MM.1S (cell line): ENCODE measurements around the gene ITPRIP.

Experiments used
- DNase-seq: peaks from one replicate; pipeline ENCODE4 v3.0.0-alpha.2; 2015
- H2AFZ ChIP-seq: fragments of 300-600 bp; sonication (generic); 2 replicates; pipeline ENCODE4 v1.6.0; 2016; ENCODE audit warnings: antibody characterized with exemption, low read length
- H3F3A ChIP-seq: fragments of 300-600 bp; sonication (generic); 2 replicates; pipeline ENCODE4 v1.6.1; 2016; ENCODE audit warnings: mild to moderate bottlenecking, antibody characterized with exemption, low read length, moderate library complexity, mixed read lengths; ENCODE audit not compliant: insufficient read depth
- H3K27ac ChIP-seq: fragments of 300-600 bp; sonication (generic); 2 replicates; pipeline ENCODE4 v1.5.1; 2016; ENCODE audit warnings: mild to moderate bottlenecking, low read length
- H3K27me3 ChIP-seq: fragments of 300-600 bp; sonication (generic); replicated peaks from 2 replicates; pipeline ENCODE4 v1.6.0; 2016; ENCODE audit warnings: low read length; ENCODE audit not compliant: insufficient read depth
- H3K36me3 ChIP-seq: fragments of 300-600 bp; sonication (generic); replicated peaks from 2 replicates; pipeline ENCODE4 v1.6.1; 2016; ENCODE audit warnings: mild to moderate bottlenecking, low read length, mixed read lengths; ENCODE audit not compliant: insufficient read depth
- H3K4me1 ChIP-seq: fragments of 300-600 bp; sonication (generic); 2 replicates; pipeline ENCODE4 v1.6.1; 2016; ENCODE audit warnings: low read length, mixed read lengths
- H3K4me2 ChIP-seq: fragments of 300-600 bp; sonication (generic); 2 replicates; pipeline ENCODE4 v1.6.0; 2016; ENCODE audit warnings: low read depth, low read length
- H3K4me3 ChIP-seq: fragments of 300-600 bp; sonication (generic); 2 replicates; pipeline ENCODE4 v1.5.1; 2016; ENCODE audit warnings: low read length, mixed read lengths
- H3K79me2 ChIP-seq: fragments of 300-600 bp; sonication (generic); 2 replicates; pipeline ENCODE4 v1.6.1; 2016; ENCODE audit warnings: mixed run types, low read length, mixed read lengths
- H3K9ac ChIP-seq: fragments of 300-600 bp; sonication (generic); 2 replicates; pipeline ENCODE4 v1.6.1; 2016; ENCODE audit warnings: low read length, mixed read lengths
- H3K9me2 ChIP-seq: fragments of 300-600 bp; sonication (generic); replicated peaks from 2 replicates; pipeline ENCODE4 v1.6.1; 2016; ENCODE audit warnings: mild to moderate bottlenecking, low read length, mixed read lengths; ENCODE audit not compliant: insufficient read depth
- H3K9me3 ChIP-seq: fragments of 300-600 bp; sonication (generic); replicated peaks from 2 replicates; pipeline ENCODE4 v1.6.1; 2016; ENCODE audit warnings: mild to moderate bottlenecking, low read length, mixed read lengths; ENCODE audit not compliant: insufficient read depth
- H4K20me1 ChIP-seq: fragments of 300-600 bp; sonication (generic); 2 replicates; pipeline ENCODE4 v1.6.1; 2016; ENCODE audit warnings: mild to moderate bottlenecking, low read length, moderate library complexity, mixed read lengths; ENCODE audit not compliant: insufficient read depth
- EZH2 ChIP-seq: fragments of 300-600 bp; sonication (generic); optimal IDR thresholded peaks from 2 replicates; pipeline ENCODE3; 2017; ENCODE audit warnings: low read depth, mild to moderate bottlenecking, antibody characterized with exemption, low read length, mixed read lengths
- EZH2phosphoT487 ChIP-seq: fragments of 300-600 bp; sonication (generic); IDR thresholded peaks from 2 replicates; pipeline ENCODE4 v1.6.1; 2018; ENCODE audit warnings: antibody characterized with exemption, low read length
- TF ChIP-seq, protein P1 (sequence below): fragments of 300-600 bp; sonication (generic); IDR thresholded peaks from 2 replicates; pipeline ENCODE4 v1.5.1; 2016; ENCODE audit warnings: antibody characterized with exemption, low read length, mixed read lengths

Gene ITPRIP

DNA sequence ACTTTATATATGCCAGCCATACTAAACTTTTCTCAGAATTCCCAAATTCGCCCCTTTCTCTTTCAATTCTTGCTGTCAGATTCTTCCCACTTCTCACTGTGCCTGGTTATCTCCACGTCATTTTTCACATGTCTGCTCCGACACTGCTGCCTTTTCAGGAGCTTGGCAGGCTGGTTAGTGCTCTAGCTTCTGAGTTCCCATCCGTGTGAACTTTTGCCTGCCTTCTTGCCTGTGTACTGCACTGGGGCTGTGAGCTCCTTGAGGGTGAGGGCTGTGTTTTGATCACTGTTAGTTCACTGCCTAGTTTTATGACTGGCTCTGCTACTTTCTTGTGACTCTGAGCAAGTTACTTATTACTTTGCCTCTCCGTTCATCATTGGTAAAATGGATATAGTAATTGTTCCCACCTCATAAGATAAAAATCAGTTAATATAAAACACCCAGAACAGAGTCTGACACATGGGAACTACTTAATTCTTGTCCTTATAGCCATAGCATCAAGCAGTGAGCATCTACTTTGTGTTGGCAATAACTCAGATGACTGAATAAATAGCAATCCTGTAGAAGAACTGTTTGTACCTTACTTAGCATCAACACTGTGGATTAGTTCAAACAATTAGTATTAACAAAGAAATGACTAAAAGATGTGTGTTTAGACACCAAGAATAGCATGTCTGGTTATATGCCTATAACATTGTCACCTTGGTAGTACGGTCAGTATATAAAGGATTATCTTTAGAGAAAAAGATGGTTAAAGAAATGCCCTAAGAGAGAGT lies 78.1 kb downstream of the ITPRIP start:
- no peak overlapping the region for H2AFZ ChIP-seq
- no peak overlapping the region for H3K27ac ChIP-seq
- H3K36me3 ChIP-seq, result 0 out of 2 replicates have a peak, but pooled peaks cover 10% of the 10 kb centered on the region
- 0 out of 2 replicates have a peak, but pooled peaks cover 8% of the 10 kb centered on the region for H3K4me1 ChIP-seq
- H3K27me3 ChIP-seq, result no peaks in the 10 kb centered on the region
- H3K4me2 ChIP-seq, result no peak overlapping the region
- peaks cover 83% of the 10 kb centered on the region for H3K79me2 ChIP-seq
- H3F3A ChIP-seq, result 0 out of 2 replicates have a peak, but pooled peaks cover 6% of the 10 kb centered on the region
- H3K9ac ChIP-seq, result no peak overlapping the region
- H3K9me3 ChIP-seq, result no peaks in the 10 kb centered on the region
- H4K20me1 ChIP-seq, result no peaks in the 10 kb centered on the region
- TF ChIP-seq EZH2phosphoT487, result no peak
- no peak for TF ChIP-seq EZH2
- TF ChIP-seq, protein P1, sequence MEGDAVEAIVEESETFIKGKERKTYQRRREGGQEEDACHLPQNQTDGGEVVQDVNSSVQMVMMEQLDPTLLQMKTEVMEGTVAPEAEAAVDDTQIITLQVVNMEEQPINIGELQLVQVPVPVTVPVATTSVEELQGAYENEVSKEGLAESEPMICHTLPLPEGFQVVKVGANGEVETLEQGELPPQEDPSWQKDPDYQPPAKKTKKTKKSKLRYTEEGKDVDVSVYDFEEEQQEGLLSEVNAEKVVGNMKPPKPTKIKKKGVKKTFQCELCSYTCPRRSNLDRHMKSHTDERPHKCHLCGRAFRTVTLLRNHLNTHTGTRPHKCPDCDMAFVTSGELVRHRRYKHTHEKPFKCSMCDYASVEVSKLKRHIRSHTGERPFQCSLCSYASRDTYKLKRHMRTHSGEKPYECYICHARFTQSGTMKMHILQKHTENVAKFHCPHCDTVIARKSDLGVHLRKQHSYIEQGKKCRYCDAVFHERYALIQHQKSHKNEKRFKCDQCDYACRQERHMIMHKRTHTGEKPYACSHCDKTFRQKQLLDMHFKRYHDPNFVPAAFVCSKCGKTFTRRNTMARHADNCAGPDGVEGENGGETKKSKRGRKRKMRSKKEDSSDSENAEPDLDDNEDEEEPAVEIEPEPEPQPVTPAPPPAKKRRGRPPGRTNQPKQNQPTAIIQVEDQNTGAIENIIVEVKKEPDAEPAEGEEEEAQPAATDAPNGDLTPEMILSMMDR, result no peak
- DNase-seq, result no peak
- H3K4me3 ChIP-seq, result no peak overlapping the region
- no peaks in the 10 kb centered on the region for H3K9me2 ChIP-seq
